GM11168 (cell line): Measurements from ENCODE around the gene LHX3.

Experiments used
- in situ Hi-C: fragments of 300-500 bp; cut with MboI; formaldehyde crosslinking; loops from one replicate; pipeline ENCODE4 v1.12.0; 2022; ENCODE audit warnings: low sequenced_read_pairs; ENCODE audit not compliant: unreplicated experiment

The LHX3 gene

DNA sequence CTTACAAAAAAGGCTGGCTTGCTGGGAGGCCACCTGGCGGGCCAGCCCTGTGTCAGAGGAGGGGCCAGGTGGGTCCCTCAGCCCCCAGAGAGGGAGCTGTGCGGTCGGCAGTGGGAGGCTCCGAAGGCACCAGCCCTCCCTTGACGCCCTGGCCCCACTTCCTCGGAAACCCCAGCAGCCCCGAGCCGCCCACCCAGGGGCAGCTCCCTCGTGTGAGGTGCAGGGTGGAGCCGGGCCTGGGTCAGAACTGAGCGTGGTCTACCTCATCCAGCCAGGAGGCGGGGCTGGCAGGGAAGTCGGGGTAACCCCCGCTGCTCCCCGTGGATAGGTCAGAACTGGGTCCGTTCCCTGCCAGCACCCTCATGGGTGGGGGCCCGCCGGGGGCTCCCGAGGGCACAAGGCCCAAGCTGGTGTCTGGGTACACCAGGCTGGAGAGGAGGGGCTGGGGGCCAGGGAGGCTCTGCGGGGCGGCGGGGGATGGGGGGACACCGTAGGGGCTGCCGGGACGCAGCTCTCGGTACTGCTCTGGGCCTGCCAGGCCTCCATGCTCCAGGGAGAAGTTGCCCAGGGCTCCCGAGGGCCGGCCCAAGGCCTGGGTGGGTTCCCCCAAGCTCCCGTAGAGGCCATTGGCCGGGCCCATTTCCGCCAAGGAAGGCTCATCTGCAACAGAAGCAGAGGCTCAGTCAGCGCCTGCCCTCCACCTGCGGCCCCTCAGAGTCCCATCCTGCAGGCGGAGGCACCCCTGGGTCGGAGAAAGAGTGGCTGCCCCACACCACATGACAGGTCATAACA lies 7.6 kb downstream of the LHX3 start:
- in situ Hi-C loops = no loop called here

DNA sequence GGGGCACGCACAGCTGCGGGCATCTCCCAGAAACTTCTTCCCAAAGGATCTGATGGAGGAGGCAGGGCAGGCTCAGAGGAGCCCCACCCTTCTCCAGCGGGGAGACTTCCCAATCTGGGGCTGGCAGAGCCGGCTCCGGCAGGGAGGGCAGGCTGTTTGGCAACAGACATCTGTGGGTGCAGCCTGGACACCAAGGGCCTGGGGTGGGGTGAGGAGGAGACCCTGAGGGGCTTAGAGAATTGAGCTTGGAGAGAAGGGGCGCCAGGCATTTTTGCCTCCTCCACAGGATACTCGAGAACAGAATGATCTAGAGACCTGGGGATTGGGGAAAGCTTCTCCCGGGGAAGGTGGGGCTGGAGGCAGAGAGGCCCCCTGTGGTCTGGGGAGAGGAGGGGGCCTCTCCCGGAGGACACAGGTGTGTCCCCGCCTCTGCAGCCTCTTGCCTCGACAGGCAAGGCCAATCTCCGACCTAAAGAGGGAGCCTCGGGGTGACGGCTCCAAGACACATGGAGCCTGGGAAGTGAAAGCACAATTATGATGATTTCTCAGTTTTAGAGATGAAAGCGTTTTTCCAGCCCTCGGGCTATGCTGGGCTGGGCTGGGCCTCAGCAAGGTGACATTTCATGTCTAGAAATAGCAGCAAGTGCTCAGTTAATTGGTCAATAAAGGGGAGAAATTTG lies 8.4 kb downstream of the LHX3 start:
- in situ Hi-C loops = no loop called here

DNA sequence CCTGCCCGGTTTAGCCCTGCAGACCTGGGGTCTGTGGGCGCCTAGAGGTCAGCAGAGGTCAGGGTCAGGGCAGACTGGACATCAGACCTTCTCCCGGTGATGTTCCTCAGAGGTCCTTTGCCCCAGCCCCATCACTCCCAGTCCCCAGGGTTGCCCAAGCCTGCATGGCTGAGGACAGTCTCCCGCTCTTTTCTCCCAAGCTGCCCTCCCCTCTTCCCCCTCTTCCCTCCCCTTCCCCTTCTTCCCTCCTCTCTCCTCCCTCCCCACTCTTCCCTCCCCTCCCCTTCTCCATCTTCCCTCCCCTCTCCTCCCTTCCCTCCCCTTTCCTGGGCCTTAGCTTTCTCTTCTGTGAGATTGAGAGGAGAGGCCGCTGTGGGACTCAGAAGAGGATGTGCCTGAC lies 10.4 kb downstream of the LHX3 start:
- in situ Hi-C loops = no loop called here

DNA sequence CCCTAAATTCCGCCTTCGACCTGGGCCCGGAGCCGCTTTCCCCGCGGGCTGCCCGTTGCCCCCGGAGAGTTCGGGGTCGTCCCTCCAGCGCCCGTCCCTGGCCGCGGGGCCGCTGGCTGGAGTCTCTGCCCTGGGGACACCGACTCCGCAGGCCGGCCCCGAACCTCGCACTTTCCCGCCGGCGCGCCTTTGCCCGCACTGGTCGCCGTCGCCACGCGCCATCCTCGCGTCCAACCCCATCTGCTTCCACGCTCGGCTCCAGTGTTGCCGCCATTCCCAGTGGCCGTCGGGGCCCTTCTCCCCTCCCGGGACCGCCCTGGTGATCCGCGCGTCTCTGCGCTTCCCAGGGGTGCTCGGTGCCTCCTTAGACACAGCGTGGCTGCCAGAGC lies 11.0 kb downstream of the LHX3 start:
- in situ Hi-C loops = no loop called here

DNA sequence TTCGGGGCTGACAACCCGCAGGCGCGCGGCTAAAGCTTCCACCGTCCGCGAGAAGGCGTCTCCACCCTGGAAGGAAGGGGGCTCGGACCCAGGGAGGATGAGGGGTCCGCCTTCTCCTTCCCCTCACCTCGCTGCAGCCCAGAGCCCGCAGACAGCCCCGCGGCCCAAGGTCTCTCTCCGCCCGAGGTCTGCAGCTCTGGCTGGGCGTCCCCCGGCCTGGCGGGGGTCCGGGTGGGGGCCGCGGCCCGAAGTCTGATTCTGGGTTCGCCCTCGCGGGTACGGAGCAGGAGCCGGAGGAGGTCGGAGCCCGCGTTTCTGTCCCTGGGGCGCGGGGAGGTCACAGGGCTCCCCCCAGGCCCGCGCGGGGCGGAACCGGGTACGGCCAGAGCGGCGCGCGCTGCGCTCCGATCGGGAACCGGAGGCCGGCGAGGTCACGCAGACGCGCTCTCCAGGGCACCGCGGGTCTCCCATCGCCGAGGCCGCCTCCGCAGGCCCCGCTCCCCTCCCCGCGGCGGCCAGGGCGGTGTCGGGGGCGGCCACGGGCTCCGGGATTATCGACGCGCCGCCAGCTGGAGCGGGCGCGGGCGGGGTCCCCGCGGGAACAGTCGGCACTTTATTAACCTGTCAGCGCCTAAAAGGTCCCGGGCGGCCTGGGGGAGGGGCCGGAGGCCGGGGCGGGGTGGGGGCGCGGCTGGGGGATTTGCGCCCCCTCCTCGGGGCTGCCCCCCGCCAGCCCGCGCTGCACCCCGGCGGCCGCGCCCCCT lies 11.6 kb downstream of the LHX3 start:
- in situ Hi-C loops = no loop called here

DNA sequence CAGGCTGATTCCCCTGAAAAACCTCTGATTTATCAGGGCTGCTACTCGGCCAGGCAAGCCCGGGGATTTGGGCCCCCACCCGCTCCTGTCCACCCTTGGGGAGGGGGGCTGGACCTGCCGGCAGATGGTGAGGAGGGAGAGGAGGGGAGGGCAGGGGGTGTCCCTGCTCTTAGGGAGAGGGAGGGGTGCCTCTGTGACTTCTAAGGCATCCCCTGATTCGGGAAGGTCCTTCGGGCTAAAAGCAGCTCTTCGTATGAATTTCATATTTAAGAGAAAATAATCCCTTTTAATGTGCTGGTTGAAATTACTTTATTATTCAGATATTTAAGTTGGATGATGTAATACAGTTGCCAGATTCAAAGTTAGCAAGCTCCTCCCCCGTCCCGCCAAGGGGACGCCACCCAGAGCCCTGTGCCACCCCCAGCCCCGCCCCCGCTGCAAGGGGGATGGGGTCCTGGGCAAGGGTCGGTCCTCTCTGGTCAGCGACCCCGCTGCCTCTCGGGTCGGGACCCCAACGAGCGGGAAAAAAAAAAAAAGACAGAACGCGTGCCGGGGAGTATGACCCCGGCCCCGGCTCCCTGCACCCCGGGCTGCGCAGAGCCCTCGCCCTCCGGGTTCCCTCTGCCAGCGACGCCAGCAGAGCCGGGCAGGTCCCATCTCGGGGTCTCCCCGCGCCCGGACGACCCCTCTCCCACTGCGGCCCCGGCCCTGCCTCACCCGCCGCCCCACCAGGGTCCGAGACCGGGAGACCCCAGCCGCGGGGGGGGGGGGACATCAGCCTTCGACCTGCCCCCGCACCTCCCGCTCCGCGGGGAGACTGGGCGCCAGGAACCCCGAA lies 12.4 kb downstream of the LHX3 start:
- in situ Hi-C loops = no loop called here

DNA sequence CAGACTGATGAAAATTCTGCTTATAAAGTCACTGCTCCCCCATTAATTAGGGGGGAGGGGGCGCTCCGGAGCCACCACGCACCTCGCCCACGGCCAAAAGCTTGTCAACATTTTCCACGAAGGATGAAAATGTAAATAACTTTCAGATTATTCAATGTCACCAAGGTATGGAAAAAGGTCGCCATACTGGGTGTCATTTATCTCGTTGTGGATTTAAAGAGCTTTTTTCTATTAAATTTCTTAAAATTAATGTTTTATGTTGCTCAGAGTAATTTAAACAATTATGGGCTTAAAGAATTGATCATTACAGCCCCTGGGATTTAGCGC lies 13.0 kb downstream of the LHX3 start:
- in situ Hi-C loops = no loop called here

DNA sequence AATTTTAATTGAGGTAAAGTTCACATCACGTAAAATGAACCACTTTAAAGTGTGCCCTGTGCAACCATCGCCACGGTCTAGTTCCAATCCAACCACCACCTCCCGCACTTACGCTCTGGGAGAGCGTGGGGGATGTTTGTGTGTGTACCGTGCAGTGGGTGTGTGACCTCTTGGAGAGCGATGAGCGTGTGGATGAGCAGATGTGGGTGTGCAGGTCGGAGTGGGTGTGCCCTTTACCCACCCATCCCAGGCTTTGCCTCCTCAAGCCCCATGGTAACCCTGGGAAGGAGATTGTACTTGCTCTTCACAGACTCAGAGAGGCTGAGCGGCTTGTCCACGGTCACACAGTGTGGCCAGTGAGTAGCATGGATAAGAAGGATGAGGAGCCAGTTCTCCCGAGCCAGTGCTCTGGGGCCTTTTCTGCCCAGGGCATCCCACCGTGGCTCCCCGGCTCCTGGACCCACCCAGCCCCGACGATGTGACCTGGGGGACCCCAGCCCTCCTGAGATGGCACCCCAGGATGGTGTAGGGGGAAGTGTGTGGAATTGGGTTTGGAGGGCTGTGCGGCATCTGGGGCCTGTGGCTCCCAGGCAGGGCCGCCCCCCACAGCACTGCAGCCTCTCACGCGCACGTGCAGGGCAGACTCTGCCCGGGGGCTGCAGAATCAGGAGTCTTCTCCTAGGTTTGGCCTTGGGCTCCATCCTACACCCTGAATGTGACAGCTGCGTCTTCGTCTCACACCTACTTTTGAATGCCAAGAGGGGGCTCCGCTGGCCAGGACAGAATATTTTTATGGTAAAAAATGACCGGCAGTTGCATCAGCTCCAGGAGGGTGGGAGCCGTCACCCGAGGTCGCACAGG lies 13.6 kb downstream of the LHX3 start:
- in situ Hi-C loops = no loop called here

DNA sequence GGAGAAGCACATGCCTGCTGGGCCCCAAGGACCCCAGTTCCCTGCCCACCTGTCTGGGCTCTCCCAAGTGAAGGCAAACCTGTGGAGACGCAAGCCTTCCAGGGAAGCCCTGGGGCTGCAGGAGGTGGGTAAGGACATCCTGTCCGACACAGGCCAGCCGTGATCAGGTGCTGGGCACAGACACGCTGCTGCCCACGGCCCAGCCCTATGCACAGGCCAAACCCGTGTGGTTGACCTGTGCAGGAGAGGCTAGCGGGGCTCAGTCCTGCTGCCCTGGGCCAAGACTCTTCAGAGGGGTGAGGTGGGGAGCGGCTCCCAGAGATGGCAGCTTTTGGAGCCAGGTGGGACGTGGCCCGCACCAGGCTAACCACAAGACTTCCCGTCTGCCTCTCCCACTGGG lies 14.3 kb downstream of the LHX3 start:
- in situ Hi-C loops = no loop called here

DNA sequence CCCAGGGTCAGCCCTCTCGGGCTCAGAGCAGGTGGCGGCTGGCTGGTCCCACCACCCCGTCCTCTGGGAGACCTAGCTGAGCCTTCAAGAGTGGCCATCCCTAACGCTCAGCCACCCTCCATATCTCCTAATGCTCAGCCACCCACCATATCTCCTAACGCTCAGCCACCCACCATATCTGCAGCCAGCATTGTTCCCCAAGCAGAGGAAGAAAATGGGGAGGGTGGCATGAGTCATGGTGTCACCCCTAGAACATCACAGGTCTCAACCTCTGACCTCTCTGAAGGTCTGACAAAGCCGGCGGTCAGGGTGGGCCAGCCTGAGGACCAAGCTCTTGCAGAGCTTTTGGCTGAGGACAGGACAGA lies 14.7 kb downstream of the LHX3 start:
- in situ Hi-C loops = no loop called here

DNA sequence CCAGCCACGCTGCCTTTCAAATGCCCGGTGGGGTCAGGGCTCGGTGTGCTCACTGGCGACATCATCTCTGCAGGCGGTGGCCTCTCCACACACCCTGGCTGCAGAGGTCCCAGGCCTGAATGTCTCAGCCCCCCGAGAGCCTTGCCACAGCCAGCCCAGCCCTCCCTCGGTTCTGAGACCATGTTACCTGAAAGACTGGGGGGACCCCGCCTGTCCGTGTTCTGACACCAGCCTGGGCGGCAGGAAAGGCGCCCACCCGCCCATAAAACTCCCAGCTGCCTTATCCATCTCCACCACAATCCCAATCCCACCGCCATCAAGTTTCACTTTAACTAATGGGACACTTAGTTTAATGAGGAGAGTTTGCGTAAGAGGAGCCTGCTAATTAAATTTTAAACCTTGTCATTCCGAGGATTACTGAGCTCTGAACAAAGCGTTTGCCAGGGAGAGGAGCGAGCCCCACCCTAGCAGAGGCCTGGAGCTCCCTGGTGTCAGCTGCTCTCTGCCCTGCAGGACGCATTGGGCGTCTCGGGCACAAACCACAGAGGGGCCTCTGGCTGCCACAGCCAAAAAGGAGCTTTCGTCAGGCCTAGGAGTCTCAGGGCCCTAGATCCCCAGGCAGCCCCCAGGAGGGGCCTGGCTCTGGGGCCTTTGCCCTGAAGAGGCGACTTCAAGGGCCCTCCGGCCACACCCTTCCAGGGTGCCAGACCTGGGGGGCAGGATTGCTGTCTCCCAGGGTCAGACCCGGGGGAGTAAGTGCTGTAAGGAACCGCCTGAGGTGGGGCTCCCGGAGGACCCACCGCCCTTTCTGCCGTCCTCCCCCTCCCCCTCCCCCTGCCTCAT lies 15.3 kb downstream of the LHX3 start:
- in situ Hi-C loops = no loop called here

DNA sequence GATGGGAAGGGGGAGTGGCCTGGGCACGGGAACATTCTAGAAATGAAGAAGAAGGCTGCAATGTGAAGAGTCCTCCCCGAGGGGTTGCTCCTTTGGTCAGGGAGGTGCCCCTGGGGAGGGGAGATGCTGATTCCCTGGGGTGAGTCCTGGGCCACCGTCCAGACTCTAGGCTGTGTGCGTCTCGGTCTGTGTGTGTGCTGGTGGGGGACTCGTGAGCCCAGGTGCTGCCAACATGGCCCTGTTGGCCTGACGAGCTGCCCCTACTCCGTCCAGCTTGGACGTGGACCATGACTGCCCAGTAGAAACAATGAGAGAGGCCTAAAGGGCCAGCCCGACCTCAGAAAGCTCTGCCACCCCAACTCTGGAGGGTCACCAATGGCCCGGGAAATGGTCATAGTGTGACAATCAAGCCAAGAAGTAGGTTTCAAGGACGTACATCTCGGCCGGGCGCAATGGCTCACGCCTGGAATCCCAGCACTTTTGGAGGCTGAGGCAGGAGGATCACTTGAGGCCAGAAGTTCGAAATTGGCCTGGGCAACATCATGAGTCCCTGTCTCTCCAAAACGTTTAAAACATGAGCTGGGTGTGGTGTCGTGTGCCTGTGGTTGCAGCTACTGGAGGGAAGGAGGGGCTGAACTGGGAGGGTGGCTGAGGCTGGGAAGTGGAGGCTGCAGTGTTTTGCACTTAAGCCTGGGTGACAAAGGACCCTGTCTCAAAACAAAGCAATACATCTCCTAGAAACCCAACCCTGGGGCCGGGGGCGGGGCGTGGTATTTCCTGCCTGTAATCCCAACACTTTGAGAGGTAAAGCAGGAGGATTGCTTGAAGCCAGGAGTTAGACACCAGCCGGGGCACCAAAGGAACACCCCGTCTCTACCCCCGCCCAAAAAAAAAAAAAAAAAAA lies 17.0 kb downstream of the LHX3 start:
- in situ Hi-C loops = no loop called here

DNA sequence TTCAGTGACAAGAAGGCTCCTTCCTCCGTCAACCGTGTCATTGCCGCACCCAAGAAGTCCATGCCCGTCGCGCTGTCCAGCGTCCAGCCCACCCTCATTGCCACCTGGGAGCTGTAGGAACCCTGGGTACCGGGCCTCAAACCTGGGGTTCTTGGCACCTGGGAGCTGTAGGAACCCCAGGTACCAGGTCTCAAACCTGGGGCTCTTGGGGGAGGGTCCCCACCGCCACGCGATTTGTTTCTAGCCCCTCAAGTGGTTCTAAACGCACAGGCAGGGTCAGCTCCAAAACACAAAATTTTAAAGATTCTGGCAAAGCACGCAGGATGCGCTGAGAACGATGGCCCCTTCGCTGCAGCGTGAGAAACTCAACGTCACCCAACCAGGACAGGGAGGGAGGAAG lies 17.7 kb downstream of the LHX3 start:
- in situ Hi-C loops = no loop called here

DNA sequence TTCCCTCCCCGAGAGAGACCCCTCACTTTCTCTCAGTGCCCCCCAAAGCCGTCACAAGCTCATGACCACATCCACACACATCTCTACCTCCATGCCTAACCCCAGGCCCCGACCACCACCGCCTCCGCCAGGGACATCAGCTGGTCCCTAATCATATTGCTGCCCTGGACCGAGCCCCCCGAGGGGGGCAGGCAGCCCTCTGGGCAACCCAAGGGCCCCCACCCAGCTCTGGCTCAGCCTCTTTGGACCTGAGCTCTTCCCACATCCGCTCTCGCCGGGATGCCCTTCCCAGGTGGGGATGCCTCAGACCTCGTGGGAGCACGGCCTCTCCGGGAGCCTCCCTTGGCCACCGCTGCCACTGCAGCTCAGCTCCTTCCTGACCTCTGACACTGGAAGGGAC lies 18.5 kb downstream of the LHX3 start:
- in situ Hi-C loops = no loop called here

DNA sequence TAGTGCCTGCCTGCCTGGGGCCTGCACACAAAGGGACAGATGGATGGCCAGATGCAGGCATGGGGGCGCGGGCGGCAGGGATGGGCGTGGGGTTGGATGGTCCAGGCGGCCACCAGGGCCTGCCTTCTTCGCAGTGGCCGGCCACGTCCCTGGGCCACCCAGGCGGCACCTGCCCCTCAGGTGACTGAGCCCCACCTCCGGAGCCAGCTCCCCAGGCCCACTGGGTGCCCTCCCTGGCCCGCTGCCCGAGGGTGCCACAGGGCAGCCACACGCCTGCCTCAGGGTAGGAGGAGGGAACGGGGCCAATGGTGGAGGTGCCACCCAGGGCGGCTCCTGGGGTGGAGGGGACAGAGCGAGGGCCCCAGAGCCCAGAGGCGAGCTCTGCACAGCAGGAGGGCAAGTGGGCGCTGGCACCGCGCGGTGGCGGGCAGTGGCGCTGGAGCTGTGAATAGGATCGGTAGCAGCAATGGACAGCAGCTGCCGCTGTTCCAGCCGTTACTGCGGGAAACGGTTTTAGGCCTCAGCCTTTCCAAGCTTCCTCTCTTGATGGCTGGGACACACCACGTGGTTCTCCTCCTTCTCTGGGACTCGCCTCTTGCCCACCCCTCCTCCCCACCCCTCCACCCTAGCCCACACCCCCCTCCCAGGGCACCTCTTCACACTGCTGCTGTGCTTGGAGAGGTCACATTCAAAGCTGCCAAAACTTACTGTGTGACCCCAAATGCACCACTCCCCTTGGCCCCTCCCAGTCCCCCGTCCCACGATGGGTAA lies 19.1 kb downstream of the LHX3 start:
- in situ Hi-C loops = no loop called here

DNA sequence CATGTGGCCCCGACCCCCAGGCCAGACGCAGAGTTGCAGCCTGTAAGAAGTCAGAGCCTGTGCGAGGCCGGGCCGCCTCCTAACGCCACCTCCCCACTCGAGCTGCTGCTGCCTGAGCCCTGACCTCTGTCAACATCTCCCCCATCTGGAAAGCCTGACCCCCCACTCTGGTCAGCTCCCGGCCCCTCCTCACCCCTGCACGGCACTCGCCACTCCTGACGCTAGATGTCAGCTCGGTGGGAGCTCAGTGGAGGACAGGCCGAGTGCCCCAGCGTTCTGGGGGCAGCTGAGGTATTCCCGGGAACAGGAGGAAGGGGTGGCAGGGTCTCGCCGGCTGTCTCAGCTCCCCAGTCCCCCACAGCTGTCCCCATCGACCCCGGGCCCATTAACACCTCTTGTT lies 19.9 kb downstream of the LHX3 start:
- in situ Hi-C loops = no loop called here

DNA sequence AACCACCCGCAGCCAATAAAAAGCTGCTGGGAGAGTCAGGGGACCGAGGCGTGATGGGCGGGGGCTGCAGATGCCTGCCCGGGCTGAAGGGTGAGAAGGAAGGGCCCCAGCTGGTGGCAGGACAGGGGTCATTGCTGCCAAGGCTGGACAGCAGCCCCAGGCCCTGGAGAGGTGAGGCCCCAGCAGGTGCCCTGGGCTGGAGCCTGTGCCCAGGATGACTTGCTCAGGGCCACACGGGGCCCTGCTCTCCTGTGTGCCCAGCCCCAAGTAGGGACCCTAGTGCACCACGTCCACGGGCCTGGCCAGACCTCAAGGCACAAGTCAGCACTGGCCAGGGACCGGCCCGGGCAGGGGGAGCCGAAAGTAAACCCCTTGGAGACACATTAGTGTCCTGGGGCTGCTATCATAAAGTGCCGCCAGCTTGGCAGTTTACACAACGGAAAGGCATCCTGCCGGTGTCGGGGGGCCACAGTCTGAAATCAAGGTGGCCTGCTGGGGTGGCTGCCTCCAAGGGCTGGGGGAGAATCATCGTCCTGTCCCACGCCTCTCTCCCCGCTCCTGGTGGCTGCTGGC lies 22.0 kb downstream of the LHX3 start:
- in situ Hi-C loops = no loop called here
